K562 (cell line): Measurements from ENCODE around the gene ARMS2.

Experiments
- MTF1 ChIP-seq: fragments of 250-450 bp; sonication (Bioruptor Pico); IDR thresholded peaks from 2 replicates; pipeline ENCODE4 v1.9.0; 2021; ENCODE audit warnings: moderate library complexity, mild to moderate bottlenecking, inconsistent platforms, borderline replicate concordance
- RBBP5 ChIP-seq: fragments of 200-600 bp; sonication (generic); IDR thresholded peaks from 2 replicates; pipeline ENCODE4 v1.6.1; 2012; ENCODE audit warnings: borderline replicate concordance, mild to moderate bottlenecking, low read length, control low read depth, inconsistent platforms; ENCODE audit not compliant: insufficient read depth, poor library complexity, severe bottlenecking

GRCh38 chr10:122494173-122494820, 39.8 kb downstream of the ARMS2 start:
- TF ChIP-seq RBBP5 (no peak), MTF1 (no peak)
